ENCODE results near the gene AGO3.
A peak's percentile ranks its signal among the peaks of the same experiment; 100 is the strongest.
"Not testable (repeated sequence)": the region's sequence is repeated elsewhere in the genome, so short reads cannot be mapped to it uniquely, and the experiment has no call there.

Gene AGO3

DNA sequence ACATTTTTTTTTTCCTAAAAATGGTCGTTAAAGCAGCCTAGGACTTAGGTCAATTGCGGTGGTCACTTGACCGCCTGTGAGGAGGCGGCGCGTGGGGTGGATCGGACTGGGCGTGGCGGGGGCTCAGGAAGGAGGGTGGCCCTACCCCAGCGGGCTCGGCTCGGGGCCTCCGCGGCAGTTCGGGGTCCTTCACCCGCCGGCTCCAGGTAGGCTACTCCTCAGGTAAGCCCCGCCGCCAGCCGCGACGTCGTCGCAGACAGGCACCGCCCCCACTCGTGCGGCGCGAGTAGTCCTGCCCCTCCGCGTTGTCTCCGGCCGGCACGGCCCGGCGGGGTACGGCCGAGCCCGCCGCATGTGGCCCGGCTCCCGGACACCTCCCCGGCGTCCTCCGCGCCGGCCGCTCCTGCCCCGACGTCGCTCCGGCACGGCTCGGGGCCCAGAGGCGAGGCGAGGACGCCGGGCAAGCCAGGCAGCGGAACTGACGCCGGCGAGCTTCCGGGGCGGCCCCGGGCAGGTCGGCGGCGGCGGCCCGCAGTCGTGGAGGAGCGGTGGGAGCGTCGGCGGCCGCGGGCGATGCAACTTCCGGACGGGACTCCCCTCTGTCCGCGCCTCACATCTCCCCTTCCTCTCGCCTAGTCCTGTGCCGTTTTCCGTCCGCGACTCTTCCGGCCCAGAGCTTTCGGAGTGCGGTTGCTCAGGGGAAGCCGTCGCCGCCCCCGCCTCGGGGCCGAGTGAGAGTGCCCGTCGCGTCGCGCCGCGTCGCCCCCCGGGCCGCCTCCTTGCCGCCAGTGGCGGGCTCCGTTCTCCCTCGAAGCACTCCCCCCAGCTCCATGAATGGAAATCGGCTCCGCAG, at the start of gene AGO3:
AGO3 (plus strand) TSS at position 513 of the 853 bp plus-strand sequence; CDS start at position 835, 322 bp downstream.
- peak; percentile 87 for DNase-seq (ENCODE audit: low spot score)

DNA sequence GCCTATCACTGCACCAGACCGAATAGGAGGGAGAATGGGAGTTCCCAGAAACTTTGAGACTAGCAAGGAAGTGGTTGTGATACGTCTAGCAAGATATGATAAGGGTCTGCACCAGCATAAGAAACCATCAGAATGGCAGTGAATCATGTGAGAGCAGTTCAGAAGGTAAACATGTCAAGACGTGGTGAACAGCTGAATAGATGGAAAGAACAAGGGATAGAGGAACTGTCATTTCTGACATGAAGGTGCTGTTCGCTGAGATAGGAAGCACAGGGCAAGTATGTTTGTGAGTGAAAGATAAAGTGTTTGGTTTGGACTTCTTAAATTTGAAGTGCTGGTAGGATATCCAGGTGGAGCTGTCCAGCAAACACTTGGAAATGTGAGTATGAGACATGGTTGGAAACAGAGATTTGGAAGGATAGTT, 49.0 kb upstream of the AGO3 start:
- DNase-seq (ENCODE audit: low spot score), result peak; percentile 11

DNA sequence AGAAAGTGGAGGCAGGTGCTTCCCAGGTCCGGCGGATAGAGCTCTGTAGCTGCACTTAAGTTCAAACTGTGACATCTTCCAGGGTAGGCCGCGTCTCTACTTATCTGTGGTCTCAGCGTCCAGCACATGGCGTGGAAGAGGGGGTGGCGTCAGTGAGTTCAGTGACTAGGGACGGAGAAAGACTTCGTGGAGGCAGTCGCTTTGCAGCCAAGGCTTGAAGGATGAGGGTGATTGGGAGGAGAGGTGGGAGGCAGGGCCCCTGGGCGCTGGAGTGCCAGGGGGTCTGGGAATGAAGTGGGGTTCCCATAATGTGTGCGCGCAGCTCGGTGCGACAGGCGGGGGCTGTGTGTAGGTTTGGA, 48.3 kb upstream of the AGO3 start:
- no peak for DNase-seq (ENCODE audit: low spot score)

DNA sequence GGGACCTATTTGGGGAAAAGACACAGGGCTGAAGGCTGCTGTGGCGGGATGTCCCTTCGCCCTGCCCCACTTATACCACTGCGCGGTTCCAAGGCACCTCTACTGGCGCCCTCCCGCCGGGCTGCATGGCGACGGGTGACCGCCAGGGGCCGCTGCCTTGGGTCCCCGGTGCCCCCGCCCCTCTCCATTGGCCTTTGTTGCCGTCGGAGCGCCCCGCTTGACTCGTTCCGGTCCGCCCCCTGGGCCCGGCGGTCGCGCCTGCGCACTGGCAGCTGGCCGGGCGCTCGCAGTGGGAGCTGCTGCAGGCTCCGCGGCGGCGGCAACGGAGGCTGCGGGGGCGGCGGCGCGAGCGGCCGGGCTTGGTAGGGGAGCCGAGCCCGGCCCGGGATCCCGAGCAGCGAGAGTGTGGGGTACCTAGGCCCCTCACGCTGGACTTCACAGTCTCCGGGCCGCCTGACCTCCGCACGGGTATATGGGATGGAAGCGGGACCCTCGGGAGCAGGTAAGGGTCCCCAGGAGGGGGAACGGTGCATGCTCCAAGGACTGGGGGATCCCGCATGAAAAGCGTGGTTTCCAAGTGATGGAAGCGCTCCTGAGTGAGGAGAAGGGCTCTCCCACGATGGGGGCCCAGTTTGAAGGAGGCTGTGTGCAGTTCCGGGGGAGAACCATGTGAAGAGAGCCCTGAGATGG, 47.8 kb upstream of the AGO3 start, which contains the start of gene AGO1:
AGO1 (plus strand) TSS at position 265 of the 690 bp plus-strand sequence; CDS start at position 478, 213 bp downstream.
- DNase-seq (ENCODE audit: low spot score), result peak; percentile 94

DNA sequence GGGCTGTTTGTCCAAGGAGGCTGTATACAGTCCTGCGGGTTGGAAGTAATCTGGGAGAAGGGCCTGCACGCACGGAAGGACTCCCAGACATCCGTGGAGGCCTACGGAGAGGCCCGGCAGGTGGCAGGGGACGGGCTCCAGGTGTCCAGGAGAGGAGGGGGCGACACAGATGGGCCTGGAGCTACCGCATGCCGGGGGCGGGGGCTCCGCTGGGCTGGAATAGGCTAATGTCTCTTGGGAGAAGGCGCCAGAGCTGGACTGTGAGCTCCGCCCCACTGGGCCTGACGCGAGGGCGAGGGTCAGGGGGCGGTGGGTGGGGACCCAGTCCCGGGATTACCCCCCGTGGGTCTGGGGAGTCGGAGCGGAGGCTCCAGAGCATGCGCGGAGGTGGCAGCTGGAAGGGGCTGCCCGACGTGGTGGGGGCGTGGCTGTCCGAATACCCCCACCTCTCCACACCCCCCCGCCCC, 47.2 kb upstream of the AGO3 start:
- DNase-seq (ENCODE audit: low spot score), result peak; percentile 33

DNA sequence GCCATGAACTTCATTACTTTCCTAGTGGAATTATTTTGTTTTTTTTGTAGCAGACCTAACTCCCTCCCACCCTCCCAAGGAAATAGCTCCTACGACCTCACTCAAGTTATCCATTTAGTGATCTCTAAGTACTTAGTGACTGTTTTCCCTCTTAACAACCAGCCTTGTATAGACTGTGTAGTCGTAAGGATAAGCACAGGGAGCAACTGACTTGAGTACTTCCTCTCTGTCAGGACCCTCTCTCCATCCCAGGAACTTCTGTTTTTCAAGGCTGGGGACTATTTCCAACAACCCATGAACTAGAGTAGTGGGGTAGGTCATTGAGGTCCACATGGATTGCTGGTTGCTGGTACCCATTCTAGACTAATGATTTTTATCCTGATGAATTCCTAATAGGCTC, 46.0 kb upstream of the AGO3 start:
- no peak for DNase-seq (ENCODE audit: low spot score)

DNA sequence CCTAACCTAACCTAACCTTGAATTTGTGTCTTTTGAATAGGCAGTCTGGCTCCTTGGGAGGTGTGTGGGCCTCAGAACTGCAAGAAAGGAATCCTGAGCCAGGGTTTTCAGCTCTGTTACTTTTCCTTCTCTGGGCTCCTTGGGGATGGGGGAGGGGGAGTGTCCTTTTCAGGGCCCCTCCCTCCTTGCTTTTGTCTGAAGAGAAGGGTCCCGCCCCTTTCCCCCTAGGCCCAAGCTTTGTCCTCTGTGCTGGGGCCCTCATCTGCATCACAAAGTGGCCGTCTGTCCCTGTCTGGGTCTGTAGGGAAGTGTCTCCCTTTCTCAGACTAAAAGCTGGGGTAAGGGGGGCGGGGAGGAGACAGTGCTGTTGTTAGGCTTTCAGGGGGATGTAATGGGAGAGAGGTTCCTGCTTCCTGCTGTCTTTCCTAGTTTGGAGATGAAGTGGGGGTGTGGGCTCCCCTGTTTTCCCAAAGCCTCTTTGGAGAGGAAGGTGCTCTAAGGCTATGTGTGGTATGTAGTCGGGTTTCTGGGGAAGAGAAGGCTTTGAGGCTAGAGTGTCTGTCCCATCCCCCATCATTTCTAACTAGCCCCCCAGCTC, 44.8 kb upstream of the AGO3 start:
- DNase-seq (ENCODE audit: low spot score), result no peak

DNA sequence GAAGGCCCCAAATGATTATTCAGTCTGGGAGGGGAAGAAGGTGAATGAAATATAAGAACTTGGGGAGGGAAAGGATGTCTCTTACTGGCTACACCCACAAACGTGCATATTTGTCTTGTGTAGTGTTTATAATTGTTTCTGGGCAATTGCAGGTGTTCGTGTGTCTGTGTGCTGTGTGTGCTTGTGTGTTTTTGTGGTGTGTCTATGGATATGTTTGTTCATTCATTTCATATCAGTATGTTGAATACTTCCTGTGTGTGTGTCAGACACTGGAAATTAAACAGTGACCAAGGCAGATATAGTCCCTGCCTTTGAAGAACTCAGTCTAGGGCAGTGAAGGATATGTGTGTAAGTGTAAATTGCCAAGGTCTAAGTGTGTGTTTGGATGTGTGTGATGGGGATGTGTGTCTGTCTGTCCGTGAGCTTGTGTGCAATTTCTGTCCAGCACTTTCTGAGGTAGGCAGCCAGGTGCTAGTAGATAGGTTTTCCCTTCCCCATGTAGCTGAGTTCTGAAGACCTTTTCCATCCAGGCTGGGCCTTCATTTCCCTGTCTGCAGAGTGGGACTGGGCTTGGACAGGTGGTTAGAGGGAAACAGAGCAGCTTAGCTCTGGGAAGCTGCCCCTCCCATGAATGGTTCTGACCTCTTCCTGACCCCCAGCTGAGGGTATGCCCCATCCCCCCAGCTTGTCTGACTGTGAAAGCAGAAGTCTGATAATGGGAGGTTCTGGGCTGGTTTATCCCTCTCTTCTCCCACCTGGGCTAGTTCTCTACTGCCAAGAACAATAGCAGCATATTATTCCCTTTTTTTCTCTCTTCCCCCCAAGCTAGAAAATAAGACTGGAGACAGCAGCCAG, 44.1 kb upstream of the AGO3 start:
- no peak for DNase-seq (ENCODE audit: low spot score)

DNA sequence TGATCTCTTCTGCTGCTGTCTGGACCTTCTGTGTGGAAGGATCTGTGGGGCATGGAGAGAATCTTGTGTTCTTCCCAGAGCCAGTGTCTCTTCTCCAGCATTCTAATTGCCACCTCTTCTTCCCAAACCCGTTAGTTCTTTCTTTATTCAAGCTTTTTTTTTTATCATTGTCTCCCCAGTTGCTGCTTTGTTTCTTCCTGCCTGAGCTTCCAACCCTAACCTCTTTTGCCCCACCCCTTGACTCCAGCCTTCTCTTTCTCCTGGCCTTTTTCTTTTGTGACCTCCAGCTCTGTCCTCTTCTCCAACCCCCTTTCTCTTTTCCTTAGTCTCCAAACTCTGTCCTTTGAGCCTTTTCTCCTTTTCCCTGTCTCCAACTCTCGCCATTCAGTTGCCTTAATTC, 43.4 kb upstream of the AGO3 start:
- DNase-seq (ENCODE audit: low spot score), result no peak

DNA sequence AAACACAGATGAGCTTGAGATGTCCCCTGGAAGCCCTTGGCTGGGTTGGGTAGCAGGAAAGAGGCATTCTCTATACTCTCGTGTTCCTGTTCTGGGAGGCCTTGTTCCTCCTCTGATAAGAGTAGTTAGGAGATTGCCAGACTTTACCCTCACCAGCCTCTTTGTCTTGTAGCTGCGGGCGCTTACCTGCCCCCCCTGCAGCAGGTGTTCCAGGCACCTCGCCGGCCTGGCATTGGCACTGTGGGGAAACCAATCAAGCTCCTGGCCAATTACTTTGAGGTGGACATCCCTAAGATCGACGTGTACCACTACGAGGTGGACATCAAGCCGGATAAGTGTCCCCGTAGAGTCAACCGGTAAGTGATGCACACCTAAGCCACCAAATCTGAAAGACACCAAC, 42.6 kb upstream of the AGO3 start:
- DNase-seq (ENCODE audit: low spot score), result no peak

DNA sequence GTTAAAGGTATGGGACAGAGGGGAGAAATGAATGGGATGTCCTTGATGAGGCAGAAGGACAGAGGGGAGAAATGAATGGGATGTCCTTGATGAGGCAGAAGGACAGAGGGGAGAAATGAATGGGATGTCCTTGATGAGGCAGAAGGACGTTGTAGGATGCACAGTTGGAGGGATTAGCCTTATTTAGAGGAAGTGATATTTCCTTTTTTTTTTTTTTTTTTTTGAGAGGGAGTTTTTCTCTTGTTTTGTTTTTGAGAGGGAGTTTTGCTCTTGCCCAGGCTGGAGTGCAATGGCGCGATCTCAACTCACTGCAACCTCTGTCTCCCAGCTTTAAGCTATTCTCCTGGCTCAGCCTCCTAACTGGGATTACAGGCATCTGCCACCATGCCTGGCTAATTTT, 41.9 kb upstream of the AGO3 start:
- not testable (repeated sequence) for DNase-seq (ENCODE audit: low spot score)

DNA sequence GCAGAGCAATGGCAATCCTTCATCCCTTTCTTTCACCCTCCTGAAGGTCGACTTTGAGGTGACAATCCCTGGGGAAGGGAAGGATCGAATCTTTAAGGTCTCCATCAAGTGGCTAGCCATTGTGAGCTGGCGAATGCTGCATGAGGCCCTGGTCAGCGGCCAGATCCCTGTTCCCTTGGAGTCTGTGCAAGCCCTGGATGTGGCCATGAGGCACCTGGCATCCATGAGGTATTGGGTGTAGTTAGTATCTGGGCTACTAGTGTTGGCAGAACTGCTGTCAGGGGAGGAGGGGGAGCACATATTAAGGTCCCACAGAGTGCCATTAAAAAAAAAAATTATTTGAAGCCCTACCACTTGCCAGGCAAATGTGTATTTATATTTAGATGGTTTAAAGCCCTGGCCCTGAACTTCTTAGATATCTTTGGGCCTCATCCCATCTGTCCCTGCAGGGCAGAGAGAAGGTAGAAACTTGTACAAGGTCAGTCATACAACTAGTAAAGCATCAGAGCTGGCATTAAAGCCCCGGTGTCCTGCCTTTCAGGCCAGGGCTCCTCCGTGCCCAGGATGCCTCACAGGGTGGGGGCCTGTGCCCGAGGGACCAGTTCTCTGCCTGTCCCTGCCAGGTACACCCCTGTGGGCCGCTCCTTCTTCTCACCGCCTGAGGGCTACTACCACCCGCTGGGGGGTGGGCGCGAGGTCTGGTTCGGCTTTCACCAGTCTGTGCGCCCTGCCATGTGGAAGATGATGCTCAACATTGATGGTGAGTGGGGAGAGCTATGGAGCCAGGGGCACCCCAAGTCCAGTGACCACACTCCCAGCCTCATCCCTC, 37.6 kb upstream of the AGO3 start:
- no peak for DNase-seq (ENCODE audit: low spot score)

DNA sequence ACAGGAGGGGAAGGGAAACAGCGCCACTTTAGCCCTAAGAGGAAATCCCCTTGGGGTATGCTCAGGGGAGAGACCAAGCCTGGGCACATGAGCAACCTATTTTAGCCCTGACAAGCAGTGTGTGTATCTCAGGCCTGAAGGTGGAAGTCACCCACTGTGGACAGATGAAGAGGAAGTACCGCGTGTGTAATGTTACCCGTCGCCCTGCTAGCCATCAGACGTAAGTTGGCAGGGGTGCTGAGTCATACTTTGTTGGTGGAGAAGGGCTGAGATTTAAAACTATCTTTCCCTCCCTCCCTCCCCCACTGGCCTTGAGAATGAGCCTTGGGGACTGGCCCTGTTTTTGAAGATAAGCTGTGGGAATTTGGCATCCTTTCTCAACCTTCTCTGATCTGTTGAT, 36.7 kb upstream of the AGO3 start:
- no peak for DNase-seq (ENCODE audit: low spot score)

DNA sequence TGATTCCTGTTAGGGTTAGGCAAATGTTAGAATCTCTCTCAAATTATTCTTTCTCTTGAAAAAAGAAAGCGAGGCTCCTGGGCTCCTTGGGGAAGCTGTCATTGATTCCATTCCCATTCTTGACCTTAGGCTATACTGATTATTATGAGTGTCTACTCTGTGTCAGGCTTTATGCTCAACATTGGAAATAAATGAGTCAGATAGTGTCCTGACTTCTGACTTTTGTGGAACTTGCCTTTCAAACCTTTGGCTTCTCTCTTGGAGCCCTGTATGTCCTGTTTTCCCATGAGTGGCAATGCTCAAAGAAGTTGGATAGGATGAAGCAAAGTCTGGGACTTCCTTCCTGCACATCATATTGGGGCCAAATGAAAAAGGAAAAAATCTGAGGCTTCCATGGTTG, 36.2 kb upstream of the AGO3 start:
- DNase-seq (ENCODE audit: low spot score), result no peak

DNA sequence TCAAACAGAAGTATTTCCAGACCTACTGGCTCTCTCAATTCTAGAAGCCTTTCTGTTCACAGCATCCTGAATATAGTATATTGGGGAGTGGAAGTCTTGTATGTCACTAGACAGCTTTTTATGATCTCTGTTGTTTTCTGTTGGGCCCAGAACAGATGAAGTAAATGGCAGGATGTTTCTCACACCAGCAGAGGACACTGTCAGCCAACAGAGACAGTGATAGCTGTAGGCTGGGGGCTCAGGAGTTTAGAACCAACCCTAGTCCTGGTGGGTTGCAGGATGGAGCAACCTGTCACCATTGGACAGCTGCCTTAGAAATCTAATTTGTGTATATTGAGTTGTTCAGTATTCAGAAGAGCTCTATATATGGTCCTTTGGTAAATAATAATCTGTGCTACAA, 31.0 kb upstream of the AGO3 start:
- no peak for DNase-seq (ENCODE audit: low spot score)

DNA sequence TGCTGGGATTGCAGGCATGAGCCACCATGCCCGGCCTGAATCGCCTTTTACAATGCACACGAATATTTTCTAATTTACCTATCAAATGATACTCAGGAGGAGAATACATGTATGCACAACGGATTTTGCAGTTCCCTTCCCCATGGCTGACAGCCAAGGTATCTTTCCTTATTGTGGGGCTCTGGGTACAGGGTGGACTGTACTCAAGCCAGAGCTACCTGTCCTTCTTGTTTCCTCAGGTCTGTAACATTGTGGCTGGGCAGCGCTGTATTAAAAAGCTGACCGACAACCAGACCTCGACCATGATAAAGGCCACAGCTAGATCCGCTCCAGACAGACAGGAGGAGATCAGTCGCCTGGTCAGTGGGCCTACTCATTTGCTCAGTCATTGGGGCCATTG, 29.7 kb upstream of the AGO3 start:
- no peak for DNase-seq (ENCODE audit: low spot score)

DNA sequence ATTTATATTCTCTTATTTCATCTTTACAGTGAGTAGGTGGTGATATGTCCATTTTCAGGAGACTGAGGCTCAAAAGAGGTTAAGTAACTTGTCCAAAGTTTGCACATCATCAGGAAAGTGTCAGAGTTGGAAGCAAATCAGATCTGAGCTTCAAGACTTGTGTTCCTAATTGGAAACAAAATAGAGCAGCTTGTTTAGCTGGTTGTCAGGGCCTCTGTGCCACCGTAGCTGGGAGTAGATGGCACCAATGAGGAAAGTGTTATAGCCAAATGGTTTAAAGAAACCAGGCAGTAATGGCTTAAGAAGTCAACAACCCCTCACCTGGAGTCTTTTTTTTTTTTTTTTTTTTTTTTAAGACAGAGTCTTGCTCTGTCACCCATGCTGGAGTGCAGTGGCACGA, 28.2 kb upstream of the AGO3 start:
- no peak for DNase-seq (ENCODE audit: low spot score)

DNA sequence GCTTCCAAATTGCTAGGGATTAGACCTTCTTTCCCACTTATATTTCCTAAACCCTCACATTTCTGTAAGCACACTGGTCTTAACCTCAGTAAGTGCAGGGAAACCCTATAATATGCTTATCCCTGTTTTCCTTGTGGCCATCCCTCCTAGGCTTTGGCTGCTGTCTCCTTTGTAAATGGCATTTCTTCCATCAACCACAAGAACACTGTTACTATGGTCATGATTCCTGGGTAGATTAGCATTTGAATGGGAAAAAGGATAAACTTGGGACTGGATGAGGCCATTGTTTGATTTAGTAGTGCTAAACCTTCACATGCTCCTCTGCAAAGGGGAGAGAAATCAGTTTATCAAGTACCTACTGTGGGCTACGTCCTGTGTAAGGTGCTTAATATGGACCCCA, 16.2 kb upstream of the AGO3 start:
- no peak for DNase-seq (ENCODE audit: low spot score)

DNA sequence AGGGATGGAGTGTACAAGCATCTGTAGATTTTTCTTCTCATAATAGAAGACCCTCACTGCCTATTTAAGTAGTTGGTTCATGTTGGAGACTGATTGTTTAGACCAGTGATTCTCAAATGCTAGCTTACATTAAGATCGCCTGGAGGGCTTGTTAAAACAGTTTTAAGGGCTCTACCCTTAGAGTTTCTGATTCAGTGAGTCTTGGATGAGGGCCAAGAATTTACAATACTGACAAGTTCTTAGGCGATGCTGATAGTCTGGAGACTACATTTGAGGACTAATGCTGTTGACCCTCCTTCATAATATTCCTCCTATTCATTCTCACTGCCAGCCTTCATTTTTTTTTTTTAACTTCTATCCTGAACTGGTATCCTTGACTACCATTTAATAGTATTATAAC, 15.2 kb upstream of the AGO3 start:
- DNase-seq (ENCODE audit: low spot score), result no peak

DNA sequence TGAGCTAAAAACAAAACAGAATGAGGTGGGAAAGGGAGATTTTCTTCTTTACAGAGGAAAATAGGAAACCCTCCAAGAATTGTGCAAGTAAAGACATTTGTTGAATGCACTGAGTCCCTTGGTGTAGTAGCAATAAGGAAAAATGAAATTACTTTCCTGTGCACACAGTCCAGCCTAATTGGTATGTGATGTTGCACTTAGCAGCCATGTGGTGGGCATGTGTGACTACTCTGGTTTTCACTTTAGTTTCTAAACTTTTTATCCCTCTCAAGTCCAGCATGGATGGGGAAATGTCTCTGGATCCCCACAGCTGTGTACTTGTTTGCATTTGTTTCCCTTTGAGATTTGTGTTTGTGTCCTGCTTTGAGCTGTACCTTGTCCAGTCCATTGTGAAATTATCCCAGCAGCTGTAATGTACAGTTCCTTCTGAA, 7.1 kb upstream of the AGO3 start:
- DNase-seq (ENCODE audit: low spot score), result no peak

DNA sequence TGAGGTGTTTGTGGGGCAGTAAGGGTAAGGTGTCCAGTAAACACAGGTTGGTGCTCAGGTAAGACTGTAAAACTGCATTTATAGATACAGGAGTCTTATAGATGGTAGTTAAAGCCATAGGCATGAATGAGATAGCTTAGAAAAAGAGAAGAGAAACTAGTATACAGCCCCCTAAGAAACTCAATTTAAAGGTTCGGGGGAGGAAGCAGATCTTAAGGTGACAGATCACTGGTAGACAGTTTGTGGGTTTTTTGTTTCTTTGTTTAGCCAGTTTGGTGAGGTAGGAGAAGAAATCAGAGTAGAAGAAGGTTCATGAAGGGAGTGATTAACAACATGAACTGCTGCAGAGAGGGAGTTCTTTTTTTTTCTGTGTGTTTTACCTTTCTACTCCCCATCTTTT, 6.1 kb upstream of the AGO3 start:
- DNase-seq (ENCODE audit: low spot score), result no peak
